Measurements from ENCODE around the gene DUSP2.
A peak's percentile ranks its signal among the peaks of the same experiment; 100 is the strongest.

Gene DUSP2

GRCh38 chr2:96109361-96109680, 35.9 kb downstream of the DUSP2 start:
- peaks cover 12% of the 10 kb centered on the region for H3K27me3 Mint-ChIP-seq
- H3K4me1 Mint-ChIP-seq = no peaks in the 10 kb centered on the region
- no peak for ATAC-seq
- DNase-seq = no peak
- peaks cover 10 to 17% of the 10 kb centered on the region in 2 donors for H3K9me3 Mint-ChIP-seq
- H3K27ac Mint-ChIP-seq = no peak overlapping the region
- H3K4me3 Mint-ChIP-seq = no peak overlapping the region

- no peak for ATAC-seq
- peaks cover 10 to 17% of the 10 kb centered on the region in 2 donors for H3K9me3 Mint-ChIP-seq
- DNase-seq = no peak
Observed at GRCh38 chr2:96108541-96109360, 36.5 kb downstream of the DUSP2 start.

GRCh38 chr2:96108151-96108540, 37.1 kb downstream of the DUSP2 start:
- H3K27me3 Mint-ChIP-seq = peaks cover 12% of the 10 kb centered on the region
- ATAC-seq (no peak), DNase-seq (no peak)
- no peaks in the 10 kb centered on the region for H3K4me1 Mint-ChIP-seq
- no peak overlapping the region for H3K4me3 Mint-ChIP-seq
- H3K27ac Mint-ChIP-seq = no peak overlapping the region
- H3K9me3 Mint-ChIP-seq = peaks cover 10 to 17% of the 10 kb centered on the region in 2 donors

More at GRCh38 chr2:96108541-96109360, 36.5 kb downstream of the DUSP2 start:
- Mint-ChIP-seq H3K27me3 (peaks cover 12% of the 10 kb centered on the region), H3K4me3 (no peak overlapping the region), H3K27ac (peak overlapping the region in 1 of 2 donors; percentile 15), H3K4me1 (no peaks in the 10 kb centered on the region)

- DNase-seq (no peak), ATAC-seq (no peak)
- H3K27ac Mint-ChIP-seq = no peak overlapping the region
- no peaks in the 10 kb centered on the region for H3K4me1 Mint-ChIP-seq
- H3K27me3 Mint-ChIP-seq = peaks cover 12% of the 10 kb centered on the region
- H3K9me3 Mint-ChIP-seq = peaks cover 10 to 17% of the 10 kb centered on the region in 2 donors
- H3K4me3 Mint-ChIP-seq = no peak overlapping the region
Observed at GRCh38 chr2:96107708-96108065, 37.6 kb downstream of the DUSP2 start.

GRCh38 chr2:96106991-96107707, 38.1 kb downstream of the DUSP2 start:
- no peaks in the 10 kb centered on the region for H3K4me1 Mint-ChIP-seq
- DNase-seq (no peak), ATAC-seq (no peak)
- H3K27ac Mint-ChIP-seq = no peak overlapping the region
- peaks cover 12% of the 10 kb centered on the region for H3K27me3 Mint-ChIP-seq
- H3K9me3 Mint-ChIP-seq = peaks cover 10 to 17% of the 10 kb centered on the region in 2 donors
- no peak overlapping the region for H3K4me3 Mint-ChIP-seq

GRCh38 chr2:96105994-96106715, 39.1 kb downstream of the DUSP2 start:
- DNase-seq (no peak), ATAC-seq (no peak)
- Mint-ChIP-seq H3K27ac (no peak overlapping the region), H3K4me3 (no peak overlapping the region), H3K4me1 (no peaks in the 10 kb centered on the region), H3K9me3 (peaks cover 10 to 17% of the 10 kb centered on the region in 2 donors), H3K27me3 (peaks cover 12% of the 10 kb centered on the region)

GRCh38 chr2:96105152-96105915, 39.9 kb downstream of the DUSP2 start:
- no peak overlapping the region for H3K4me3 Mint-ChIP-seq
- no peaks in the 10 kb centered on the region for H3K4me1 Mint-ChIP-seq
- ATAC-seq = no peak
- peaks cover 12% of the 10 kb centered on the region for H3K27me3 Mint-ChIP-seq
- peaks cover 10 to 17% of the 10 kb centered on the region in 2 donors for H3K9me3 Mint-ChIP-seq
- no peak for DNase-seq
- H3K27ac Mint-ChIP-seq = no peak overlapping the region

- peaks cover 12% of the 10 kb centered on the region for H3K27me3 Mint-ChIP-seq
- H3K27ac Mint-ChIP-seq = no peak overlapping the region
- no peak overlapping the region for H3K4me3 Mint-ChIP-seq
- H3K9me3 Mint-ChIP-seq = peaks cover 10 to 17% of the 10 kb centered on the region in 2 donors
- no peaks in the 10 kb centered on the region for H3K4me1 Mint-ChIP-seq
- no peak for ATAC-seq
- DNase-seq = peak in 1 of 2 donors; percentile 6
Observed at GRCh38 chr2:96104487-96104861, 40.8 kb downstream of the DUSP2 start.

- Mint-ChIP-seq H3K4me3 (no peak overlapping the region), H3K4me1 (no peaks in the 10 kb centered on the region), H3K9me3 (peaks cover 10 to 17% of the 10 kb centered on the region in 2 donors), H3K27me3 (peaks cover 10% of the 10 kb centered on the region), H3K27ac (no peak overlapping the region)
- ATAC-seq = no peak
- peak in 1 of 2 donors; percentile 5 for DNase-seq
Observed at GRCh38 chr2:96103761-96104486, 41.3 kb downstream of the DUSP2 start.

GRCh38 chr2:96103187-96103601, 42.0 kb downstream of the DUSP2 start:
- Mint-ChIP-seq H3K4me3 (no peak overlapping the region), H3K27ac (no peak overlapping the region), H3K27me3 (peaks cover 3% of the 10 kb centered on the region), H3K9me3 (peaks cover 10 to 17% of the 10 kb centered on the region in 2 donors), H3K4me1 (no peaks in the 10 kb centered on the region)
- DNase-seq = no peak
- ATAC-seq = no peak

GRCh38 chr2:96102596-96103186, 42.5 kb downstream of the DUSP2 start:
- Mint-ChIP-seq H3K4me3 (no peak overlapping the region), H3K27me3 (no peaks in the 10 kb centered on the region), H3K9me3 (peaks cover 10 to 17% of the 10 kb centered on the region in 2 donors), H3K4me1 (no peaks in the 10 kb centered on the region), H3K27ac (no peak overlapping the region)
- ATAC-seq = no peak
- peak in 1 of 2 donors; percentile 4 for DNase-seq

GRCh38 chr2:96100893-96101304, 44.3 kb downstream of the DUSP2 start:
- Mint-ChIP-seq H3K9me3 (peaks cover 10 to 15% of the 10 kb centered on the region in 2 donors), H3K27me3 (no peaks in the 10 kb centered on the region), H3K4me1 (no peaks in the 10 kb centered on the region), H3K4me3 (no peak overlapping the region), H3K27ac (no peak overlapping the region)
- peak in 1 of 2 donors; percentile 2 for DNase-seq
- ATAC-seq = no peak

- no peaks in the 10 kb centered on the region for H3K27me3 Mint-ChIP-seq
- peaks cover 4 to 7% of the 10 kb centered on the region in 2 donors for H3K9me3 Mint-ChIP-seq
- no peak overlapping the region for H3K4me3 Mint-ChIP-seq
- H3K4me1 Mint-ChIP-seq = no peaks in the 10 kb centered on the region
- H3K27ac Mint-ChIP-seq = no peak overlapping the region
- peak; percentile 35 for ATAC-seq
- DNase-seq = peak in 1 of 2 donors; percentile 4
Observed at GRCh38 chr2:96099861-96100798, 45.1 kb downstream of the DUSP2 start.
